DMS153 treated with DMSO at 0.1 percent for 48 hours (cell line): ENCODE data around the gene C2CD2.
"Not testable (repeated sequence)": the region's sequence is repeated elsewhere in the genome, so short reads cannot be mapped to it uniquely, and the experiment has no call there.

Source experiments
- DNase-seq: peaks from one replicate; lab custom pipeline; 2025; ENCODE audit not compliant: unreplicated experiment; lab: John Stamatoyannopoulos, UW

Gene C2CD2

GRCh38 chr21:41953831-41954653 is at the start of gene C2CD2:
Gene C2CD2 (minus strand): TSS chr21:41954018. CDS start chr21:41953648, 370 bp downstream.
- DNase-seq, result no peak

GRCh38 chr21:42003051-42003461 is 49.2 kb upstream of the C2CD2 start:
- DNase-seq, result no peak

- DNase-seq, result no peak
Observed at GRCh38 chr21:42002421-42002958, 48.7 kb upstream of the C2CD2 start.

- DNase-seq, result no peak
Observed at GRCh38 chr21:42001781-42002180, 48.0 kb upstream of the C2CD2 start.

GRCh38 chr21:42000908-42001307 is 47.1 kb upstream of the C2CD2 start:
- no peak for DNase-seq

- no peak for DNase-seq
Observed at GRCh38 chr21:41997657-41998056, 43.8 kb upstream of the C2CD2 start.

GRCh38 chr21:41995577-41995976 is 41.8 kb upstream of the C2CD2 start:
- no peak for DNase-seq

- DNase-seq, result not testable (repeated sequence)
Observed at GRCh38 chr21:41994613-41995012, 40.8 kb upstream of the C2CD2 start.

- DNase-seq, result no peak
Observed at GRCh38 chr21:41993744-41994143, 39.9 kb upstream of the C2CD2 start.

- DNase-seq, result no peak
Observed at GRCh38 chr21:41992576-41992975, 38.8 kb upstream of the C2CD2 start.

GRCh38 chr21:41991659-41992058 is 37.8 kb upstream of the C2CD2 start:
- no peak for DNase-seq

- no peak for DNase-seq
Observed at GRCh38 chr21:41989698-41990097, 35.9 kb upstream of the C2CD2 start.

GRCh38 chr21:41987310-41987709 is 33.5 kb upstream of the C2CD2 start:
- DNase-seq, result no peak

GRCh38 chr21:41985662-41986416 is 32.0 kb upstream of the C2CD2 start:
- DNase-seq, result no peak

GRCh38 chr21:41983229-41983628 is 29.4 kb upstream of the C2CD2 start:
- no peak for DNase-seq

- no peak for DNase-seq
Observed at GRCh38 chr21:41980561-41980960, 26.7 kb upstream of the C2CD2 start.

GRCh38 chr21:41979751-41980369 is 26.0 kb upstream of the C2CD2 start:
- DNase-seq, result no peak

- no peak for DNase-seq
Observed at GRCh38 chr21:41979335-41979734, 25.5 kb upstream of the C2CD2 start.

- no peak for DNase-seq
Observed at GRCh38 chr21:41977034-41977950, 23.5 kb upstream of the C2CD2 start.

- no peak for DNase-seq
Observed at GRCh38 chr21:41976611-41977010, 22.8 kb upstream of the C2CD2 start.
